ENCODE data around the gene UTP4. TPM values are rescaled to one million over a fixed set of nuclear protein-coding genes. Genes with fewer than 3 reads are reported as not detected.

The UTP4 gene
- polyA plus RNA-seq, 1 experiment = 60.7 TPM

GRCh38 chr16:69195369-69196029 lies 63.0 kb downstream of the UTP4 start:
- ChIA-PET POLR2A (no interaction called here), CTCF (interaction anchor here (0.8 kb wide), 1 partner anchor 94 kb away, joined by 3 read pairs; no protein-coding TSS in a partner anchor)
- no peak for TF ChIP-seq CTCF (IDR thresholded peaks at IDR 0.05; ENCODE audit: insufficient read depth, low read depth, low read length)
- no peak for DNase-seq (ENCODE audit: low read depth)
- no peaks in the 10 kb centered on the region for H3K27me3 ChIP-seq (ENCODE audit: control insufficient read depth, insufficient read depth, low read length)
- no peaks in the 10 kb centered on the region for H3K36me3 ChIP-seq (ENCODE audit: control insufficient read depth, insufficient read depth, low read length)
- no peak overlapping the region for H3K4me3 ChIP-seq (ENCODE audit: low read depth, low read length)

- CTCF ChIA-PET = interaction anchor here (1.0 kb wide), 1 partner anchor 18 kb away, joined by 4 read pairs; no protein-coding TSS in a partner anchor
- no peak for TF ChIP-seq CTCF (IDR thresholded peaks at IDR 0.05; ENCODE audit: insufficient read depth, low read depth, low read length)
- DNase-seq (ENCODE audit: low read depth) = no peak
- Histone ChIP-seq H3K27me3 (ENCODE audit: control insufficient read depth, insufficient read depth, low read length) (no peaks in the 10 kb centered on the region), H3K4me3 (ENCODE audit: low read depth, low read length) (no peak overlapping the region), H3K36me3 (ENCODE audit: control insufficient read depth, insufficient read depth, low read length) (no peaks in the 10 kb centered on the region)
- POLR2A ChIA-PET = no interaction called here
Observed at GRCh38 chr16:69197573-69197972, 65.1 kb downstream of the UTP4 start.

GRCh38 chr16:69199382-69199781 lies 66.9 kb downstream of the UTP4 start:
- Histone ChIP-seq H3K27me3 (ENCODE audit: control insufficient read depth, insufficient read depth, low read length) (no peaks in the 10 kb centered on the region), H3K4me3 (ENCODE audit: low read depth, low read length) (no peak overlapping the region), H3K36me3 (ENCODE audit: control insufficient read depth, insufficient read depth, low read length) (no peaks in the 10 kb centered on the region)
- DNase-seq (ENCODE audit: low read depth) = no peak
- ChIA-PET POLR2A (no interaction called here), CTCF (interaction anchor here (0.8 kb wide), 1 partner anchor 8 kb away, joined by 3 read pairs; no protein-coding TSS in a partner anchor)
- TF ChIP-seq CTCF (IDR thresholded peaks at IDR 0.05; ENCODE audit: insufficient read depth, low read depth, low read length) = no peak

GRCh38 chr16:69201291-69201690 lies 68.8 kb downstream of the UTP4 start:
- DNase-seq (ENCODE audit: low read depth) = no peak
- no peak for TF ChIP-seq CTCF (IDR thresholded peaks at IDR 0.05; ENCODE audit: insufficient read depth, low read depth, low read length)
- CTCF ChIA-PET = no interaction called here
- H3K4me3 ChIP-seq (ENCODE audit: low read depth, low read length) = no peak overlapping the region
- H3K27me3 ChIP-seq (ENCODE audit: control insufficient read depth, insufficient read depth, low read length) = no peaks in the 10 kb centered on the region
- no peaks in the 10 kb centered on the region for H3K36me3 ChIP-seq (ENCODE audit: control insufficient read depth, insufficient read depth, low read length)
- POLR2A ChIA-PET = no interaction called here

GRCh38 chr16:69201787-69202186 lies 69.3 kb downstream of the UTP4 start:
- no peaks in the 10 kb centered on the region for H3K27me3 ChIP-seq (ENCODE audit: control insufficient read depth, insufficient read depth, low read length)
- H3K4me3 ChIP-seq (ENCODE audit: low read depth, low read length) = no peak overlapping the region
- ChIA-PET POLR2A (no interaction called here), CTCF (no interaction called here)
- no peak for TF ChIP-seq CTCF (IDR thresholded peaks at IDR 0.05; ENCODE audit: insufficient read depth, low read depth, low read length)
- H3K36me3 ChIP-seq (ENCODE audit: control insufficient read depth, insufficient read depth, low read length) = no peaks in the 10 kb centered on the region
- DNase-seq (ENCODE audit: low read depth) = no peak

Data from BJ (cell line).